Testis (tissue), 3 donors: ENCODE data around the gene ATP10B. TPM values are rescaled to one million over a fixed set of nuclear protein-coding genes. Genes with fewer than 3 reads are reported as not detected.
A peak's percentile ranks its signal among the peaks of the same experiment; 100 is the strongest.

Source experiments
- DNase-seq: peaks from one replicate; pipeline ENCODE4 v3.0.0-alpha.2; 2019
- H3K27ac ChIP-seq, 2 donors: fragments of 200-600 bp; sonication (generic); one replicate each; pipeline ENCODE4 v1.5.1; 2019
- H3K27me3 ChIP-seq: fragments of 200-600 bp; sonication (generic); one replicate; pipeline ENCODE4 v1.5.1; 2019
- H3K36me3 ChIP-seq: fragments of 200-600 bp; sonication (generic); one replicate; pipeline ENCODE4 v1.5.1; 2017; ENCODE audit warnings: low read depth; ENCODE audit errors: missing control alignments
- H3K4me1 ChIP-seq: fragments of 200-600 bp; sonication (generic); one replicate; pipeline ENCODE4 v1.5.1; 2019
- H3K4me3 ChIP-seq, 2 donors: fragments of 200-600 bp; sonication (generic); one replicate each; pipeline ENCODE4 v1.5.1; 2017 to 2019
- H3K9me3 ChIP-seq: fragments of 200-600 bp; sonication (generic); one replicate; pipeline ENCODE4 v1.5.1; 2017
- CTCF ChIP-seq, 3 experiments: fragments of 450-650 bp in 2 of 3; fragments of 200-600 bp in 1 of 3; sonication (generic) in 1 of 3; IDR thresholded peaks; one replicate each; pipeline ENCODE4 v1.5.1; 2016 to 2019; ENCODE audit warnings: antibody characterized with exemption in 3 of 3, mild to moderate bottlenecking in 2 of 3, moderate library complexity in 1 of 3
- POLR2A ChIP-seq: fragments of 450-650 bp; IDR thresholded peaks from one replicate; pipeline ENCODE4 v1.6.1; 2017; ENCODE audit warnings: antibody characterized with exemption, mild to moderate bottlenecking, moderate library complexity
- WGBS, 2 donors: methylation state at CpG; one replicate each; pipeline ENCODE4 v1.1.5; 2018; 5-methylcytosine and 5-hydroxymethylcytosine counted together
- intact Hi-C: fragments of 100-400 bp; cut with DNase I; formaldehyde crosslinking; loops from one replicate; pipeline ENCODE4 v1.15.1; 2023; ENCODE audit warnings: low total_unique reads
- polyA plus RNA-seq: library from polyadenylated mRNA; stranded (reverse); fragments of 350-450 nt; fragmentation: Illumina TruSeq; extraction: RNeasy Lipid Tissue Mini Kit (QIAGEN cat#74804); gene quantifications from one replicate; pipeline ENCODE4 v1.2.3, GENCODE V29; 2014; ENCODE audit warnings: low read depth, low replicate concordance; ENCODE audit not compliant: insufficient read depth
- total RNA-seq, 2 donors: library from RNA; depleted of rRNA; stranded (reverse); fragments of >200 nt; gene quantifications; one replicate each; pipeline ENCODE4 v1.2.3, GENCODE V29; 2016

The ATP10B gene
- total and polyA plus RNA-seq, 3 donors from 2014 or later = 0.63 to 2.0 (median 1.9) TPM

GRCh38 chr5:160637357-160638090, 214.5 kb downstream of the ATP10B start:
- intact Hi-C loops = no loop called here
- no peak for TF ChIP-seq POLR2A
- no peak for TF ChIP-seq CTCF (IDR thresholded peaks at IDR 0.05)
- Histone ChIP-seq H3K27ac (no peak overlapping the region), H3K27me3 (no peaks in the 10 kb centered on the region), H3K36me3 (no peaks in the 10 kb centered on the region), H3K4me1 (peaks cover 12% of the 10 kb centered on the region), H3K9me3 (no peaks in the 10 kb centered on the region), H3K4me3 (no peak overlapping the region)
- DNase-seq = no peak
- 73 to 87% methylated on average over 4 of the region's 4 CpGs for WGBS, 2 donors

- intact Hi-C loops = no loop called here
- TF ChIP-seq CTCF (IDR thresholded peaks at IDR 0.05) (no peak), POLR2A (no peak)
- H3K27ac ChIP-seq = peak overlapping the region; percentile 65 to 75
- H3K4me1 ChIP-seq = peaks cover 12% of the 10 kb centered on the region
- DNase-seq = peak; percentile 58
- H3K4me3 ChIP-seq = no peak overlapping the region
- no peaks in the 10 kb centered on the region for H3K36me3 ChIP-seq
- H3K27me3 ChIP-seq = no peaks in the 10 kb centered on the region
- no peaks in the 10 kb centered on the region for H3K9me3 ChIP-seq
- 57 to 67% methylated on average over 4 of the region's 4 CpGs for WGBS, 2 donors
Observed at GRCh38 chr5:160635663-160636062, 216.3 kb downstream of the ATP10B start.

GRCh38 chr5:160635046-160635445, 217.0 kb downstream of the ATP10B start:
- no peaks in the 10 kb centered on the region for H3K9me3 ChIP-seq
- H3K27ac ChIP-seq = peak overlapping the region; percentile 59 to 75
- H3K36me3 ChIP-seq = no peaks in the 10 kb centered on the region
- WGBS, 2 donors = 54 to 67% methylated on average over 4 of the region's 4 CpGs
- no peaks in the 10 kb centered on the region for H3K27me3 ChIP-seq
- H3K4me3 ChIP-seq = no peak overlapping the region
- intact Hi-C loops = no loop called here
- no peak for TF ChIP-seq POLR2A
- TF ChIP-seq CTCF (IDR thresholded peaks at IDR 0.05) = no peak
- DNase-seq = no peak
- peaks cover 15% of the 10 kb centered on the region for H3K4me1 ChIP-seq

- no peak overlapping the region for H3K4me3 ChIP-seq
- intact Hi-C loops = no loop called here
- H3K36me3 ChIP-seq = no peaks in the 10 kb centered on the region
- TF ChIP-seq POLR2A = no peak
- TF ChIP-seq CTCF (IDR thresholded peaks at IDR 0.05) = no peak
- DNase-seq = no peak
- H3K27ac ChIP-seq = peak overlapping the region; percentile 25 to 51
- no peaks in the 10 kb centered on the region for H3K27me3 ChIP-seq
- WGBS, 2 donors = 59 to 73% methylated on average over 2 of the region's 2 CpGs
- peaks cover 16% of the 10 kb centered on the region for H3K4me1 ChIP-seq
- no peaks in the 10 kb centered on the region for H3K9me3 ChIP-seq
Observed at GRCh38 chr5:160629003-160629402, 223.0 kb downstream of the ATP10B start.

- no peaks in the 10 kb centered on the region for H3K27me3 ChIP-seq
- no peak for DNase-seq
- no peaks in the 10 kb centered on the region for H3K36me3 ChIP-seq
- no peaks in the 10 kb centered on the region for H3K9me3 ChIP-seq
- intact Hi-C loops = no loop called here
- H3K4me1 ChIP-seq = peaks cover 16% of the 10 kb centered on the region
- H3K27ac ChIP-seq = peak overlapping the region; percentile 25 to 51
- 60 to 69% methylated on average over 1 of the region's 1 CpG for WGBS, 2 donors
- no peak for TF ChIP-seq CTCF (IDR thresholded peaks at IDR 0.05)
- no peak for TF ChIP-seq POLR2A
- H3K4me3 ChIP-seq = no peak overlapping the region
Observed at GRCh38 chr5:160628619-160628968, 223.4 kb downstream of the ATP10B start.
